HG03064 (cell line): Measurements from ENCODE around the gene RHBDF2.

Source experiments
- ATAC-seq: cut with Tn5 transposase; IDR thresholded peaks from one replicate; pipeline ENCODE4 v1.9.1; 2021; ENCODE audit warnings: low read depth; ENCODE audit not compliant: unreplicated experiment

The RHBDF2 gene

GRCh38 chr17:76444518-76445311 lies 56.5 kb downstream of the RHBDF2 start:
- ATAC-seq, result no peak

- ATAC-seq, result no peak
Measured at GRCh38 chr17:76442341-76443338, 58.6 kb downstream of the RHBDF2 start.

- ATAC-seq, result no peak
Measured at GRCh38 chr17:76441686-76442340, 59.4 kb downstream of the RHBDF2 start.

- ATAC-seq, result no peak
Measured at GRCh38 chr17:76440751-76441362, 60.4 kb downstream of the RHBDF2 start.

- no peak for ATAC-seq
Measured at GRCh38 chr17:76439314-76439928, 61.8 kb downstream of the RHBDF2 start.

GRCh38 chr17:76438906-76439305 lies 62.3 kb downstream of the RHBDF2 start:
- ATAC-seq, result no peak

- ATAC-seq, result no peak
Measured at GRCh38 chr17:76437467-76438402, 63.5 kb downstream of the RHBDF2 start.

GRCh38 chr17:76435751-76436150 lies 65.5 kb downstream of the RHBDF2 start:
- no peak for ATAC-seq

- no peak for ATAC-seq
Measured at GRCh38 chr17:76434870-76435269, 66.4 kb downstream of the RHBDF2 start.

- ATAC-seq, result no peak
Measured at GRCh38 chr17:76433693-76434092, 67.5 kb downstream of the RHBDF2 start.

- no peak for ATAC-seq
Measured at GRCh38 chr17:76432712-76433336, 68.4 kb downstream of the RHBDF2 start.

GRCh38 chr17:76432004-76432403 lies 69.2 kb downstream of the RHBDF2 start:
- ATAC-seq, result no peak

GRCh38 chr17:76431509-76431908 lies 69.7 kb downstream of the RHBDF2 start:
- no peak for ATAC-seq

- no peak for ATAC-seq
Measured at GRCh38 chr17:76428511-76428910, 72.7 kb downstream of the RHBDF2 start.

GRCh38 chr17:76427501-76428231 lies 73.6 kb downstream of the RHBDF2 start:
- no peak for ATAC-seq

- no peak for ATAC-seq
Measured at GRCh38 chr17:76426853-76427252, 74.4 kb downstream of the RHBDF2 start.

GRCh38 chr17:76422860-76423259 lies 78.4 kb downstream of the RHBDF2 start:
- ATAC-seq, result no peak

GRCh38 chr17:76422406-76422805 lies 78.8 kb downstream of the RHBDF2 start:
- ATAC-seq, result no peak
